Endothelial cell of umbilical vein (primary cell): Measurements from ENCODE around the gene AMHR2. TPM values are rescaled to one million over a fixed set of nuclear protein-coding genes. Genes with fewer than 3 reads are reported as not detected.

Source experiments
- BruUV-seq: library from RNA; stranded (reverse); fragments of 400-500 nt; replicated peaks from 2 replicates; lab custom pipeline; 2021; lab: Mats Ljungman, UMichigan
- CTCF ChIA-PET: fragments of 300-600, 350-600 bp; sonication (Branson Sonifier 250); formaldehyde crosslinking; loops from one replicate; lab custom pipeline; 2021; ENCODE audit warnings: antibody characterized with exemption, inconsistent platforms; lab: Charles Lee
- POLR2A ChIA-PET: fragments of 300-600, 350-600 bp; sonication (Branson Sonifier 250); formaldehyde crosslinking; loops from one replicate; lab custom pipeline; 2021; ENCODE audit warnings: antibody characterized with exemption, inconsistent platforms; lab: Charles Lee
- DNase-seq: peaks from one replicate; pipeline ENCODE4 v3.0.0-alpha.2; 2011; ENCODE audit warnings: low read depth, low spot score
- FAIRE-seq: peaks from 2 replicates; lab custom pipeline; 2011; peaks lifted over from hg19 to GRCh38; lab: Jason Lieb, UNC
- H2AFZ ChIP-seq: 2 replicates; pipeline ENCODE4 v1.6.0; 2012; ENCODE audit warnings: low read depth, low read length, control low read depth, inconsistent platforms
- H3K27ac ChIP-seq: 2 replicates; pipeline ENCODE4 v1.5.1; 2011; ENCODE audit warnings: low read depth, mild to moderate bottlenecking, control low read depth, low read length, moderate library complexity; ENCODE audit not compliant: insufficient read depth
- H3K27me3 ChIP-seq, 2 experiments: 2 replicates each; pipeline versions ENCODE4 v1.6.0 to v1.6.1; 2011; ENCODE audit warnings: low read length in 2 of 2, mixed read lengths in 1 of 2; ENCODE audit not compliant: control insufficient read depth in 2 of 2, insufficient read depth in 2 of 2
- H3K36me3 ChIP-seq, 2 experiments: 2 replicates in 1 of 2; 3 replicates in 1 of 2; pipeline ENCODE4 v1.5.1; 2011; ENCODE audit warnings: low read length in 2 of 2, mild to moderate bottlenecking in 1 of 2, moderate library complexity in 1 of 2; ENCODE audit not compliant: control insufficient read depth in 2 of 2, insufficient read depth in 2 of 2; ENCODE audit errors: extremely low read depth in 1 of 2
- H3K4me1 ChIP-seq: 3 replicates; pipeline ENCODE4 v1.5.1; 2011; ENCODE audit warnings: mild to moderate bottlenecking, low read length; ENCODE audit not compliant: control insufficient read depth, insufficient read depth; ENCODE audit errors: extremely low read depth
- H3K4me2 ChIP-seq: 2 replicates; pipeline ENCODE4 v1.6.1; 2011; ENCODE audit warnings: low read length, control low read depth, mixed read lengths; ENCODE audit not compliant: insufficient read depth
- H3K4me3 ChIP-seq, 3 experiments: fragments of 200-600 bp in 1 of 3; sonication (generic), shearing (Covaris generic) in 1 of 3; replicated peaks in 1 of 3; 2 replicates each; pipeline ENCODE4 v1.5.1; 2011 to 2016; ENCODE audit warnings: control low read depth in 3 of 3, low read length in 3 of 3, mild to moderate bottlenecking in 2 of 3, inconsistent platforms in 1 of 3, low read depth in 1 of 3, moderate library complexity in 1 of 3; ENCODE audit not compliant: insufficient read depth in 1 of 3
- H3K79me2 ChIP-seq: 2 replicates; pipeline ENCODE4 v1.6.0; 2012; ENCODE audit warnings: low read length, inconsistent platforms; ENCODE audit not compliant: control insufficient read depth, insufficient read depth
- H3K9ac ChIP-seq: replicated peaks from 2 replicates; pipeline ENCODE3; 2011; ENCODE audit warnings: low read length, control low read depth; ENCODE audit not compliant: insufficient read depth; ENCODE audit errors: extremely low read depth
- H3K9me1 ChIP-seq: replicated peaks from 3 replicates; pipeline ENCODE4 v1.6.0; 2011; ENCODE audit warnings: mild to moderate bottlenecking, low read length; ENCODE audit not compliant: control insufficient read depth, insufficient read depth; ENCODE audit errors: extremely low read depth
- H3K9me3 ChIP-seq: replicated peaks from 2 replicates; pipeline ENCODE4 v1.5.1; 2012; ENCODE audit warnings: low read length, inconsistent platforms; ENCODE audit not compliant: control insufficient read depth, insufficient read depth
- H4K20me1 ChIP-seq: replicated peaks from 2 replicates; pipeline ENCODE3; 2011; ENCODE audit warnings: mild to moderate bottlenecking, low read length; ENCODE audit not compliant: control insufficient read depth, insufficient read depth; ENCODE audit errors: extremely low read depth
- CTCF ChIP-seq, 2 donors: IDR thresholded peaks; 1 replicate in 1 of 2; 2 replicates in 1 of 2; pipeline ENCODE4 v1.5.1; 2011; ENCODE audit warnings: low read length in 2 of 2, mild to moderate bottlenecking in 2 of 2, moderate library complexity in 2 of 2, control low read depth in 1 of 2, inconsistent platforms in 1 of 2, low read depth in 1 of 2; ENCODE audit not compliant: insufficient read depth in 1 of 2; ENCODE audit errors: extremely low read depth in 1 of 2
- MAX ChIP-seq: IDR thresholded peaks from 2 replicates; pipeline ENCODE4 v1.6.1; 2011; ENCODE audit not compliant: insufficient read depth, insufficient read length
- MYC ChIP-seq: IDR thresholded peaks from one replicate; pipeline ENCODE4 v1.6.1; 2011; ENCODE audit warnings: mild to moderate bottlenecking, low read depth, low read length
- dilution Hi-C: fragments of 300-500 bp; cut with MboI; formaldehyde crosslinking; loops from one replicate; pipeline ENCODE4 v1.15.0; 2019; ENCODE audit warnings: low sequenced_read_pairs; ENCODE audit not compliant: extremely low pct_ligation_motif_present
- intact Hi-C: fragments of 100-400 bp; cut with micrococcal nuclease; formaldehyde crosslinking; loops from one replicate; pipeline ENCODE4 v1.10.0; 2022
- polyA plus RNA-seq, 4 experiments: library from polyadenylated mRNA; depleted of rRNA in 3 of 4; stranded (reverse) in 3 of 4; unstranded in 1 of 4; fragments of >200 nt; gene quantifications; 2 replicates each; pipeline versions ENCODE4 v1.2.1 to v1.2.3, GENCODE V29; 2011 to 2012; ENCODE audit warnings: missing spikeins in 1 of 4
- total RNA-seq: library from RNA; stranded (reverse); gene quantifications from 2 replicates; pipeline ENCODE4 v1.2.3, GENCODE V29; 2021

AMHR2 gene
- total and polyA plus RNA-seq, 2 donors (not counting 3 experiments of a cell fraction or from before 2014, with no cell fraction given), result not detected

- Histone ChIP-seq H3K27ac (peak overlapping the region; percentile 76), H3K9me3 (no peaks in the 10 kb centered on the region), H3K27me3 (no peaks in the 10 kb centered on the region), H3K9ac (peak overlapping the region; percentile 81), H2AFZ (no peak overlapping the region), H3K4me2 (peak overlapping the region; percentile 92), H3K79me2 (peaks cover 40% of the 10 kb centered on the region), H3K36me3 (peaks cover 6 to 12% of the 10 kb centered on the region in 2 experiments), H4K20me1 (no peaks in the 10 kb centered on the region), H3K4me1 (peaks cover 30% of the 10 kb centered on the region), H3K9me1 (no peaks in the 10 kb centered on the region), H3K4me3 (peak overlapping the region in 1 of 3 experiments; percentile 81)
- POLR2A ChIA-PET, result interaction anchor here (0.6 kb wide), 1 partner anchor 40 kb away, joined by 6 read pairs; no protein-coding TSS in a partner anchor
- dilution Hi-C loops, result no loop called here
- FAIRE-seq (peak; percentile 57), DNase-seq (peak; percentile 45)
- intact Hi-C loops, result no loop called here
- no TSS peak for BruUV-seq
- TF ChIP-seq CTCF (IDR thresholded peaks at IDR 0.05; ENCODE audit: extremely low read depth in 1 of 2, insufficient read depth in 1 of 2, low read depth in 1 of 2, low read length in 2 of 2) (peak; percentile 36 to 45), MAX (no peak), MYC (no peak)
- CTCF ChIA-PET, result interaction anchor here (1.0 to 4.4 kb wide), 13 partner anchors 20 to 61 kb away, joined by 3 to 87 read pairs (median 7); partner anchors contain the start of gene AAAS
These were observed 41.7 kb upstream of the AMHR2 start for GRCh38 chr12:53381731-53382630.
